HG03159 (cell line): Measurements from ENCODE around the gene FOXC2.

ENCODE experiments used
- ATAC-seq: cut with Tn5 transposase; IDR thresholded peaks from one replicate; pipeline ENCODE4 v1.9.1; 2021; ENCODE audit warnings: mild to moderate bottlenecking, moderate library complexity; ENCODE audit not compliant: unreplicated experiment

FOXC2 gene

GRCh38 chr16:86572606-86573005, 6.0 kb downstream of the FOXC2 start:
- ATAC-seq: no peak

GRCh38 chr16:86573215-86573614, 6.6 kb downstream of the FOXC2 start:
- ATAC-seq: no peak

- no peak for ATAC-seq
Measured at GRCh38 chr16:86573646-86574508, 7.2 kb downstream of the FOXC2 start.

GRCh38 chr16:86574646-86575045, 8.0 kb downstream of the FOXC2 start:
- no peak for ATAC-seq

GRCh38 chr16:86575095-86575685, 8.6 kb downstream of the FOXC2 start:
- ATAC-seq: no peak

- no peak for ATAC-seq
Measured at GRCh38 chr16:86575754-86576557, 9.3 kb downstream of the FOXC2 start.

GRCh38 chr16:86576591-86577313, 10.1 kb downstream of the FOXC2 start:
- no peak for ATAC-seq

GRCh38 chr16:86577314-86577971, 10.8 kb downstream of the FOXC2 start:
- ATAC-seq: no peak

GRCh38 chr16:86578061-86578599, 11.5 kb downstream of the FOXC2 start, which contains the start of gene FOXL1:
Gene FOXL1 (plus strand): TSS chr16:86578549. CDS start chr16:86578724, 175 bp downstream.
- ATAC-seq: no peak

- no peak for ATAC-seq
Measured at GRCh38 chr16:86578611-86579267, 12.1 kb downstream of the FOXC2 start.

GRCh38 chr16:86579268-86580062, 12.8 kb downstream of the FOXC2 start:
- no peak for ATAC-seq

- ATAC-seq: no peak
Measured at GRCh38 chr16:86580063-86580790, 13.6 kb downstream of the FOXC2 start.

- ATAC-seq: no peak
Measured at GRCh38 chr16:86580791-86581170, 14.2 kb downstream of the FOXC2 start.

GRCh38 chr16:86581458-86581857, 14.8 kb downstream of the FOXC2 start:
- no peak for ATAC-seq

- ATAC-seq: no peak
Measured at GRCh38 chr16:86584071-86584685, 17.5 kb downstream of the FOXC2 start.

GRCh38 chr16:86584726-86585721, 18.4 kb downstream of the FOXC2 start:
- ATAC-seq: no peak
